Thoracic aorta (tissue), 2 donors: ENCODE results near the gene PCDHA7. TPM values are rescaled to one million over a fixed set of nuclear protein-coding genes. Genes with fewer than 3 reads are reported as not detected.
"Not testable (repeated sequence)": the region's sequence is repeated elsewhere in the genome, so short reads cannot be mapped to it uniquely, and the experiment has no call there.

ENCODE experiments used
- ATAC-seq: fragments of 150-250 bp; one replicate; pipeline ENCODE4 v1.8.0; 2017; ENCODE audit warnings: low read depth; ENCODE audit not compliant: insufficient number of reproducible peaks, low FRiP score
- DNase-seq: peaks from one replicate; pipeline ENCODE4 v3.0.0-alpha.2; 2020; ENCODE audit warnings: low spot score
- H3K27ac ChIP-seq, 2 donors: fragments of 200-600 bp; sonication (generic); 1 replicate in 1 of 2; 2 replicates in 1 of 2; pipeline ENCODE4 v1.5.1; 2016; ENCODE audit warnings: mild to moderate bottlenecking in 2 of 2, moderate library complexity in 2 of 2
- H3K27me3 ChIP-seq: fragments of 200-600 bp; sonication (generic); replicated peaks from 2 replicates; pipeline ENCODE4 v1.6.0; 2016; ENCODE audit warnings: mild to moderate bottlenecking; ENCODE audit not compliant: insufficient read depth
- H3K36me3 ChIP-seq: fragments of 200-600 bp; sonication (generic); one replicate; pipeline ENCODE4 v1.5.1; 2016
- H3K4me1 ChIP-seq, 2 donors: fragments of 200-600 bp; sonication (generic); 1 replicate in 1 of 2; 2 replicates in 1 of 2; pipeline versions ENCODE4 v1.5.1 to v1.6.0; 2016; ENCODE audit warnings: low read depth in 2 of 2, mild to moderate bottlenecking in 1 of 2; ENCODE audit not compliant: control insufficient read depth in 1 of 2
- H3K4me3 ChIP-seq: fragments of 200-600 bp; sonication (generic); 2 replicates; pipeline ENCODE4 v1.5.1; 2016; ENCODE audit warnings: mild to moderate bottlenecking
- H3K9me3 ChIP-seq: fragments of 200-600 bp; sonication (generic); 2 replicates; pipeline ENCODE4 v1.5.1; 2016
- total RNA-seq, 2 donors: library from RNA; depleted of rRNA; stranded (reverse); fragments of >200 nt; gene quantifications; one replicate each; pipeline versions ENCODE4 v1.1.0 to v1.2.3, GENCODE V29; 2016
- TF ChIP-seq, protein P1 (sequence below): fragments of 200-600 bp; sonication (generic); IDR thresholded peaks from one replicate; pipeline ENCODE4 v1.5.1; 2019; ENCODE audit warnings: antibody characterized with exemption

Gene PCDHA7
- total RNA-seq, 2 donors from 2014 or later, result 0.42 to 0.54 TPM

DNA sequence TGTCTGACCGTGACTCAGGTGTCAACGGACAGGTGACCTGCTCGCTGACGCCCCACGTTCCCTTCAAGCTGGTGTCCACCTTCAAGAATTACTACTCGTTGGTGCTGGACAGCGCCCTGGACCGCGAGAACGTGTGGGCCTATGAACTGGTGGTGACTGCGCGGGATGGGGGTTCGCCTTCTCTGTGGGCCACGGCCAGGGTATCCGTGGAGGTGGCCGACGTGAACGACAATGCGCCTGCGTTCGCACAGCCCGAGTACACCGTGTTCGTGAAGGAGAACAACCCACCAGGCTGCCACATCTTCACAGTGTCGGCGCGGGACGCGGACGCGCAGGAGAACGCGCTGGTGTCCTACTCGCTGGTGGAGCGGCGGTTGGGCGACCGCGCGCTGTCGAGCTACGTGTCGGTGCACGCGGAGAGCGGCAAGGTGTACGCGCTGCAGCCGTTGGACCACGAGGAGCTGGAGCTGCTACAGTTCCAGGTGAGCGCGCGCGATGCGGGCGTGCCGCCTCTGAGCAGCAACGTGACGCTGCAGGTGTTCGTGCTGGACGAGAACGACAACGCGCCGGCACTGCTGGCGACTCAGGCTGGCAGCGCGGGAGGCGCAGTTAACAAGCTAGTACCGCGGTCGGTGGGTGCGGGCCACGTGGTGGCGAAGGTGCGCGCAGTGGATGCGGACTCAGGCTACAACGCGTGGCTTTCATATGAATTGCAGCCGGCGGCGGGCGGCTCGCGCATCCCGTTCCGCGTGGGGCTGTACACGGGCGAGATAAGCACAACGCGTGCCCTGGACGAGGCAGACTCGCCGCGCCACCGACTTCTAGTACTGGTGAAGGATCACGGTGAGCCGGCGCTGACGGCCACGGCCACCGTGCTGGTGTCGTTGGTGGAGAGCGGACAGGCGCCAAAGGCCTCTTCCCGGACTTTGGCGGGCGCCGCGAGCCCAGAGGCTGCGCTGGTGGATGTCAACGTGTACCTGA is 36.4 kb downstream of the PCDHA7 start:
- TF ChIP-seq, protein P1, sequence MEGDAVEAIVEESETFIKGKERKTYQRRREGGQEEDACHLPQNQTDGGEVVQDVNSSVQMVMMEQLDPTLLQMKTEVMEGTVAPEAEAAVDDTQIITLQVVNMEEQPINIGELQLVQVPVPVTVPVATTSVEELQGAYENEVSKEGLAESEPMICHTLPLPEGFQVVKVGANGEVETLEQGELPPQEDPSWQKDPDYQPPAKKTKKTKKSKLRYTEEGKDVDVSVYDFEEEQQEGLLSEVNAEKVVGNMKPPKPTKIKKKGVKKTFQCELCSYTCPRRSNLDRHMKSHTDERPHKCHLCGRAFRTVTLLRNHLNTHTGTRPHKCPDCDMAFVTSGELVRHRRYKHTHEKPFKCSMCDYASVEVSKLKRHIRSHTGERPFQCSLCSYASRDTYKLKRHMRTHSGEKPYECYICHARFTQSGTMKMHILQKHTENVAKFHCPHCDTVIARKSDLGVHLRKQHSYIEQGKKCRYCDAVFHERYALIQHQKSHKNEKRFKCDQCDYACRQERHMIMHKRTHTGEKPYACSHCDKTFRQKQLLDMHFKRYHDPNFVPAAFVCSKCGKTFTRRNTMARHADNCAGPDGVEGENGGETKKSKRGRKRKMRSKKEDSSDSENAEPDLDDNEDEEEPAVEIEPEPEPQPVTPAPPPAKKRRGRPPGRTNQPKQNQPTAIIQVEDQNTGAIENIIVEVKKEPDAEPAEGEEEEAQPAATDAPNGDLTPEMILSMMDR, result no peak
- ATAC-seq, result no peak
- Histone ChIP-seq H3K36me3 (no peaks in the 10 kb centered on the region), H3K4me3 (no peak overlapping the region), H3K27me3 (no peaks in the 10 kb centered on the region), H3K4me1 (no peaks in the 10 kb centered on the region), H3K9me3 (peaks cover 12% of the 10 kb centered on the region), H3K27ac (no peak overlapping the region)
- DNase-seq, result no peak

DNA sequence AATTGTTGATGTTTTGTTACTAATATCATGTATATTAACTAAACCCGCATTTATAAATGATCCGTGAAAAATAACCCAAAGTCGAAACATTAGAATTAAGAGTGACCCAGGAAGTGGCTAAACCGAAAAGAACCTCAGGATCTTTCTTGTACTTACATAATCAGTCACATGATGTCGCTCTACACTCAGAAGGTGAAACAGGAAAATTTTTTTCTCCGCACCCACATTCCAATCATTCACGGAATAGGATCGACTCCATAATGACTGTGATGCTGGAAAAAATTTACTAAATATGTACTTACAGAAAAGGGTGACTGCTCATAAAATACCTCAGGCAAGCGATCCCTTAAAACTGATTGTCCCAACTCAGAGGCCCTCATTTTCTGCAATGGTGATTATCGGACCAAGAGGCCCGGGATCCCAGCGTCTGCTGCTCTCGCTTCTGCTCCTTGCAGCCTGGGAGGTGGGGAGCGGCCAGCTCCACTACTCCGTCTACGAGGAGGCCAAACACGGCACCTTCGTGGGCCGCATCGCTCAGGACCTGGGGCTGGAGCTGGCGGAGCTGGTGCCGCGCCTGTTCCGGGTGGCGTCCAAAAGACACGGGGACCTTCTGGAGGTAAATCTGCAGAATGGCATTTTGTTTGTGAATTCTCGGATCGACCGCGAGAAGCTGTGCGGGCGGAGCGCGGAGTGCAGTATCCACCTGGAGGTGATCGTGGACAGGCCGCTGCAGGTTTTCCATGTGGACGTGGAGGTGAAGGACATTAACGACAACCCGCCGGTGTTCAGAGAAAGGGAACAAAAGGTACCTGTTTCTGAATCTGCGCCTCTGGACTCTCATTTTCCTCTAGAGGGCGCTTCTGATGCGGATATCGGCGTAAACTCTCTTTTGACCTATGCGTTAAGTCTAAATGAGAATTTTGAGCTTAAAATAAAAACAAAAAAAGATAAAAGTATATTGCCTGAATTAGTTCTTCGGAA is 41.3 kb downstream of the PCDHA7 start, which contains the start of gene PCDHA12:
TSS of gene PCDHA12 (plus strand) at position 224 of the 981 bp plus-strand sequence. CDS start at position 389, 165 bp downstream.
- Histone ChIP-seq H3K9me3 (peaks cover 16% of the 10 kb centered on the region), H3K36me3 (no peaks in the 10 kb centered on the region), H3K4me3 (peak within 1 kb of the TSS; percentile 14), H3K27ac (no peak within 1 kb of the TSS), H3K4me1 (no peaks in the 10 kb centered on the region), H3K27me3 (no peaks in the 10 kb centered on the region)
- ATAC-seq (no peak), DNase-seq (no peak)
- TF ChIP-seq, protein P1, result no peak

DNA sequence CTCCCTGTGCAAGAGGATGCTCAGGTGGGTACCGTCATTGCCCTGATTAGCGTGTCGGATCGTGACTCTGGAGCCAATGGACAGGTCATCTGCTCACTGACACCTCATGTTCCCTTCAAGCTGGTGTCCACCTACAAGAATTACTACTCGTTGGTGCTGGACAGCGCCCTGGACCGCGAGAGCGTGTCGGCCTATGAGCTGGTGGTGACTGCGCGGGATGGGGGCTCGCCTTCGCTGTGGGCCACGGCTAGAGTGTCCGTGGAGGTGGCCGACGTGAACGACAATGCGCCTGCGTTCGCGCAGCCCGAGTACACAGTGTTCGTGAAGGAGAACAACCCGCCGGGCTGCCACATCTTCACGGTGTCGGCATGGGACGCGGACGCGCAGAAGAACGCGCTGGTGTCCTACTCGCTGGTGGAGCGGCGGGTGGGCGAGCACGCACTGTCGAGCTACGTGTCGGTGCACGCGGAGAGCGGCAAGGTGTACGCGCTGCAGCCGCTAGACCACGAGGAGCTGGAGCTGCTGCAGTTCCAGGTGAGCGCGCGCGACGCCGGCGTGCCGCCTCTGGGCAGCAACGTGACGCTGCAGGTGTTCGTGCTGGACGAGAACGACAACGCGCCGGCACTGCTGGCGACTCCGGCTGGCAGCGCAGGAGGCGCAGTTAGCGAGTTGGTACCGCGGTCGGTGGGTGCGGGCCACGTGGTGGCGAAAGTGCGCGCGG is 42.6 kb downstream of the PCDHA7 start:
- not testable (repeated sequence) for ATAC-seq, H3K4me3 ChIP-seq, H3K4me1 ChIP-seq, DNase-seq, H3K27ac ChIP-seq, H3K27me3 ChIP-seq, H3K36me3 ChIP-seq
- H3K9me3 ChIP-seq, result peaks cover 16% of the 10 kb centered on the region

DNA sequence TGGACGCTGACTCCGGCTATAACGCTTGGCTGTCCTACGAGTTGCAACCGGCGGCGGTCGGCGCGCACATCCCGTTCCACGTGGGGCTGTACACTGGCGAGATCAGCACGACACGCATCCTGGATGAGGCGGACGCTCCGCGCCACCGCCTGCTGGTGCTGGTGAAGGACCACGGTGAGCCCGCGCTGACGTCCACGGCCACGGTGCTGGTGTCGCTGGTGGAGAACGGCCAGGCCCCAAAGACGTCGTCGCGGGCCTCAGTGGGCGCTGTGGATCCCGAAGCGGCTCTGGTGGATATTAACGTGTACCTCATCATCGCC is 43.2 kb downstream of the PCDHA7 start:
- no peaks in the 10 kb centered on the region for H3K4me1 ChIP-seq
- TF ChIP-seq, protein P1, result no peak
- H3K27ac ChIP-seq, result no peak overlapping the region
- ATAC-seq (no peak), DNase-seq (no peak)
- H3K27me3 ChIP-seq, result no peaks in the 10 kb centered on the region
- no peaks in the 10 kb centered on the region for H3K36me3 ChIP-seq
- H3K4me3 ChIP-seq, result no peak overlapping the region
- H3K9me3 ChIP-seq, result peaks cover 20% of the 10 kb centered on the region

DNA sequence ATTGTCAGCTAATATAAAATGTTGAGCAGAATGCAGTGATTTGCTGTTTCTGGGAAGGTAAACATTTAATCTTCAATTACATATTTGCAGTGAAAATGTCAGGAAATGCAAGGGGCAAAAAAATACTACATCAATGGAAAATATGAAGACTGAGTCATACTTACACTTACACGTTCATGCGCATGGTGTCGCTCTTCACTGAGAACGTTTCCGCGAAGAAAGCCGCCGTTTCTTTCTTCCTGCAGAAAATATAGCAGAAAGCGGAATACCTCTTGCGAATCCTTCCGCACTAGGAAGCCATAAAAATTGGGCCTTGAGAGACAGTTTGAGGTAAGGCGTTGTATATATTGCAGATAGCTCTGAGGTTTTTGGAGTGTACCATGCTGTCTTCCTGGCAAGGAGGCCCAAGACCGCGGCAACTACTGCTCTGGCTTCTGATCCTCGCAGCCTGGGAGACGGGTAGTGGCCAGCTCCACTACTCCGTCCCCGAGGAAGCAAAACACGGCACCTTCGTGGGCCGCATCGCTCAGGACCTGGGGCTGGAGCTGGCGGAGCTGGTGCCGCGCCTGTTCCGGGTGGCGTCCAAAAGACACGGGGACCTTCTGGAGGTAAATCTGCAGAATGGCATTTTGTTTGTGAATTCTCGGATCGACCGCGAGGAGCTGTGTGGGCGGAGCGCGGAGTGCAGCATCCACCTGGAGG is 48.0 kb downstream of the PCDHA7 start, which contains the start of gene PCDHA13:
TSS of gene PCDHA13 (plus strand) at position 236 of the 702 bp plus-strand sequence. CDS start at position 381, 145 bp downstream.
- ATAC-seq (no peak), DNase-seq (no peak)
- Histone ChIP-seq H3K36me3 (no peaks in the 10 kb centered on the region), H3K27ac (no peak within 1 kb of the TSS), H3K4me1 (no peaks in the 10 kb centered on the region), H3K27me3 (no peaks in the 10 kb centered on the region), H3K4me3 (peak within 1 kb of the TSS; percentile 7), H3K9me3 (peaks cover 33% of the 10 kb centered on the region)
- TF ChIP-seq, protein P1, result no peak
